GM12873 (cell line): ENCODE data around the gene SNTA1.

Source experiments
- CTCF ChIP-seq: IDR thresholded peaks from 2 replicates; pipeline ENCODE4 v1.5.1; 2012; ENCODE audit warnings: low read depth, mild to moderate bottlenecking, moderate library complexity, low read length, control low read depth; ENCODE audit not compliant: insufficient read depth; ENCODE audit errors: missing control alignments

SNTA1 gene

GRCh38 chr20:33470866-33471265 lies 27.3 kb upstream of the SNTA1 start:
- TF ChIP-seq CTCF, result no peak

GRCh38 chr20:33470457-33470856 lies 26.9 kb upstream of the SNTA1 start:
- no peak for TF ChIP-seq CTCF

- TF ChIP-seq CTCF, result no peak
These were observed 22.7 kb upstream of the SNTA1 start for GRCh38 chr20:33466303-33466646.

GRCh38 chr20:33465481-33466302 lies 22.1 kb upstream of the SNTA1 start:
- no peak for TF ChIP-seq CTCF

- no peak for TF ChIP-seq CTCF
These were observed 20.0 kb upstream of the SNTA1 start for GRCh38 chr20:33463332-33464101.

GRCh38 chr20:33460711-33461110 lies 17.1 kb upstream of the SNTA1 start:
- TF ChIP-seq CTCF, result no peak

- no peak for TF ChIP-seq CTCF
These were observed 16.0 kb upstream of the SNTA1 start for GRCh38 chr20:33459599-33459998.
